ENCODE measurements around the gene RAG2.

The RAG2 gene

GRCh38 chr11:36598051-36598450, at the start of gene RAG2:
RAG2 (minus strand) TSS chr11:36598236; CDS start chr11:36594168, 4,068 bp downstream.
- no peak for DNase-seq (ENCODE audit: low spot score)

- no peak for DNase-seq (ENCODE audit: low spot score)
Observed at GRCh38 chr11:36638556-36638955, 40.5 kb upstream of the RAG2 start.

- no peak for DNase-seq (ENCODE audit: low spot score)
Observed at GRCh38 chr11:36635066-36635862, 37.2 kb upstream of the RAG2 start.

GRCh38 chr11:36631774-36632173, 33.7 kb upstream of the RAG2 start:
- DNase-seq (ENCODE audit: low spot score) = no peak

GRCh38 chr11:36628765-36629244, 30.8 kb upstream of the RAG2 start:
- no peak for DNase-seq (ENCODE audit: low spot score)

GRCh38 chr11:36628141-36628540, 30.1 kb upstream of the RAG2 start:
- no peak for DNase-seq (ENCODE audit: low spot score)

- no peak for DNase-seq (ENCODE audit: low spot score)
Observed at GRCh38 chr11:36627471-36627870, 29.4 kb upstream of the RAG2 start.

- DNase-seq (ENCODE audit: low spot score) = no peak
Observed at GRCh38 chr11:36627006-36627405, 29.0 kb upstream of the RAG2 start.

GRCh38 chr11:36623494-36623893, 25.5 kb upstream of the RAG2 start:
- no peak for DNase-seq (ENCODE audit: low spot score)

- no peak for DNase-seq (ENCODE audit: low spot score)
Observed at GRCh38 chr11:36622431-36623136, 24.5 kb upstream of the RAG2 start.

GRCh38 chr11:36620246-36620645, 22.2 kb upstream of the RAG2 start:
- no peak for DNase-seq (ENCODE audit: low spot score)

- no peak for DNase-seq (ENCODE audit: low spot score)
Observed at GRCh38 chr11:36619502-36619901, 21.5 kb upstream of the RAG2 start.

- no peak for DNase-seq (ENCODE audit: low spot score)
Observed at GRCh38 chr11:36618363-36619047, 20.5 kb upstream of the RAG2 start.

- DNase-seq (ENCODE audit: low spot score) = no peak
Observed at GRCh38 chr11:36617543-36618362, 19.7 kb upstream of the RAG2 start.

GRCh38 chr11:36615826-36616225, 17.8 kb upstream of the RAG2 start:
- no peak for DNase-seq (ENCODE audit: low spot score)

- DNase-seq (ENCODE audit: low spot score) = no peak
Observed at GRCh38 chr11:36609383-36609782, 11.3 kb upstream of the RAG2 start.

GRCh38 chr11:36608491-36609199, 10.6 kb upstream of the RAG2 start:
- DNase-seq (ENCODE audit: low spot score) = no peak

GRCh38 chr11:36605221-36606216, 7.5 kb upstream of the RAG2 start:
- DNase-seq (ENCODE audit: low spot score) = no peak

- no peak for DNase-seq (ENCODE audit: low spot score)
Observed at GRCh38 chr11:36602135-36602534, 4.1 kb upstream of the RAG2 start.

- DNase-seq (ENCODE audit: low spot score) = no peak
Observed at GRCh38 chr11:36601155-36601554, 3.1 kb upstream of the RAG2 start.
